Measurements from ENCODE around the gene SULF2.

Gene SULF2

DNA sequence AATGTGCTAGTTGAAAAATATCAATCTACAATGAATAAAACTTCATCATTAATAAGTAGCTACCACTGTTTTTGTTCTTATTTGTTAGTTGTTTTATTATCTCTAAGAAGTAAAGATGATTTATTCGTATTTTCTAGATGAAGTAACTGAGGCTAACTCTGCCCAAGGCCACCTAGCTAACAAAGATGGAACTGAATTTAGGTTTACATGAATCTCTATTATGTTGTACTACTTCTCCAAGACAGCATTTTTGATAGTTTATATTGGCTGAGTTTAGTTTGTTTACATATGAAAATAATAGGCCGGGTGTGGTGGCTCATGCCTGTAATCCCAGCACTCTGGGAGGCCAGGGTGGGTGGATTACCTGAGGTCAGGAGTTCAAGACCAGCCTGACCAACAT lies 162.1 kb downstream of the SULF2 start:
- no peak for DNase-seq

DNA sequence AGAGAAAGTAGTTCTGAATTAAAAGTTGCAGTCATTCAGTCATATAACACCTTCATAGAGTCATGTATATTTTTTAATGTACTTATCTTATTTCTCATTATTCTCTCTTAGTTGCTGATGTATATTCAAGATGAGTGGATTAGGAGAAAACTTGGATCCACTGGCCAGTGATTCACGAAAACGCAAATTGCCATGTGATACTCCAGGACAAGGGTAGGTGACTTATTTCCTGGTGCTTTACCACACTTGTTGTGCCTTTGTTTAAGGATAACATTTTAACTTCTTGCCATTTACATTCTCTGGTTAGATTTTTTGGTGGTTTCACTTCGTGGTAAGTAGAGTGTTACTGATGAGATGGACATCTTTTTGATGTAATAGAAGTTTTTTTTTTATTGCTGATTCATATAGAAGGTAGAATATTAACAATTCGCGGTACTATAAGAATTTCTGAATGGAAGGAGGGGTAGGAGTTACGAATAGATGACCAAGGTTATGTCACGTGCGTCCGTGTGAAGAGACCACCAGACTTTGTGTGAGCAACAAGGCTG lies 163.1 kb downstream of the SULF2 start:
- no peak for DNase-seq

DNA sequence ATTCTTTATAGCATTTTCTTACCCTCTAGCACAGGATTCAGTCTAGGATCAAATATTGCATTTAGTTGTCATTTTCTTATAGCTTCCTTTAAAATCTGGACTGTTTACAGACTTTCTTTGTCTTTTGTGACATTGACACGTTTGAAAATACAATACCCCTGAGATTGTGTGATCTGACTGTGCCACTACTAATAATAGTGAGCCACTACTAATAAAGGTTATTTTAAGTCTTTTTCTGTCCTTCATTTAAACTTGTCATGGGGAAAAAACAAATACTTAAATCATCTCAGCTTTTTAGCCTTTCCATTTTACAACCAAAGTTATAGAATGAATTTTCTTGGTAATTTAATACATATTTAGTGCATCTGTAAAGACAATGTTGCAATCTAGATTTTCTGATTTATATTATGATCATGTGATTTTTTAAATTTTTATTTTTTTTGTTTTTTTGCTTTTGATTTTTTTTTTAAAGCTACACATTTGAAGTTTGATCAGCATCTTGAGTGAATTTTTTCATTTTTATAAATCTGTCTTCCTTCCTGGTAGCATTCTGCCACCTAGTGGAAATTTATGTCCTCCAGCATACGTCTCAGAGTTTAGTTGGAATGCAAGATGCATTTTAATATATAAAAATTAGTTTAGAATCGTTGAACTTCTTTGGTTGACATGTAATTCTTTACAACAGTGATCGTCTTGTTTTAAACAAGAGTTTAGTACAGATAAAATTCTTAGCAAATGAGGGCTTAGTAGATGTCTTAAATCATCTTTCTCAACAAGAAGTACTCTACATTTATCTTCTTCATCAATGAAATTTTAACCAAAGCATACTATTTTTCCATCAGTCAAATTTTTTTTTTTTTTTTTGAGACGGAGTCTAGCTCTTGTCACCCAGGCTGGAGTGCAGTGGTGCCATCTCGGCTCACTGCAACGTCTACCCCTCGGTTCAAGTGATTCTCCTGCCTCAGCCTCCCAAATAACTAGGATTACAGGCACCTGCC lies 164.2 kb downstream of the SULF2 start:
- DNase-seq = no peak

DNA sequence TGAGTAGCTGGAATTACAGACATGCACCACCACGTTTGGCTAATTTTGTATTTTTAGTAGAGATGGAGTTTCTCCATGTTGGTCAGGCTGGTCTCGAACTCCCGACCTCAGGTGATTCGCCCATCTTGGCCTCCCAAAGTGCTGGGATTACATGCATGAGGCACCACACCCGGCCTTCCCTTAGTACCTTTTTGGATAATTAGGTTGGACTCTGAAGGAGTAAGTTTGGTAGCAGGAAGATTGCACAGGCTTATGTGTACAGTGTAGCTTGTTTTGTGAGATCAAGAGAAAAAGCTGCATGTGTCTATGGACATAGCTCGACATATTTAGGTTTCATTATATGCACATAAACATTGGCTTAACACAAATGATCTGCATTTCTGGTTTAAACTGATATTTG lies 166.8 kb downstream of the SULF2 start:
- no peak for DNase-seq

DNA sequence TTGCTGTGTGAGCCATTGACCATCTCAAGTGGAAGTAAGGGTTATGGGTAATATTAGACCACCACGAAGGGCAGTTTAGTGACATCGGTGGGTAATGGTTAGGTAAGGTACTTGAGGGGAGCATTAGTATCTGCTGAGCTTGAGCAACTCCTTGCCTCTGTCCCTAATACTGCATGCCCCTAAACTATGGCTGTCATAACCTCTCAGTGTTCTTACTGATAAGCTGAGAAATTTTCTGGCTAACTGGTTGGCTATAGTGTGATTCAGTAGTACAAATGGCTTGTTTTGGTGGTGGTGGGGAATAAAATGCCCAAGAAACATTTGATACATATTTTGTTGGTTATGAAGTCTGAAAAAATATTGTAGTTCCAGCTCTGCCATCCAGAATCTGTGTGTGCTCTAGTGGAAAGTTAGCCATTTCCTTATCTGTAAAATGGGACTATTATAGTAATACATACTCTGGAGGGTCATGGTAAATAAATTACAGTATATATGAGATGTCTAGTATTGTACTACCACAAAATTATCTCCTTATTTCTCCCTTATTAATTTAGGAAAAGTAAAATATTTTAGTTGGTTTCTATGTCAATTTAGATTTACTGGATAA lies 170.5 kb downstream of the SULF2 start:
- DNase-seq = no peak

DNA sequence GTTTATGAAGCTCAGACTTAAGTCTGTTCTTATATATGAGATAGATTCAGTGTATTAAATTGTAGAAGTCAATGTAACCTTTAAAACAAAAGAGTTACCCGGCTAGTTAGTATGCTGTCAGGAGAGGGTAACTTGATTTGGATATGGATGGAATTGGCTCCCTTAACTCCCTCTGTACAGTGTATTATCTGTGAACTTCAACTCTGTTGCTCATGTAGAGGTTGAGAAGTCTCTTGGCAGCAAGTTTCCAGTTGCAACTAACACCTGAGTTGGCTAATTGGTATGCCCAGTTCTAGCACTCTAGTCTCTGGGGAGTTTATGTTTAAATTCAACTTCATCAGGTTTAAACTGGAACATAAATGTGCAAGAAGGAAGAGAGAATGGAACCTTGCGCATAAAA lies 172.6 kb downstream of the SULF2 start:
- DNase-seq = no peak

DNA sequence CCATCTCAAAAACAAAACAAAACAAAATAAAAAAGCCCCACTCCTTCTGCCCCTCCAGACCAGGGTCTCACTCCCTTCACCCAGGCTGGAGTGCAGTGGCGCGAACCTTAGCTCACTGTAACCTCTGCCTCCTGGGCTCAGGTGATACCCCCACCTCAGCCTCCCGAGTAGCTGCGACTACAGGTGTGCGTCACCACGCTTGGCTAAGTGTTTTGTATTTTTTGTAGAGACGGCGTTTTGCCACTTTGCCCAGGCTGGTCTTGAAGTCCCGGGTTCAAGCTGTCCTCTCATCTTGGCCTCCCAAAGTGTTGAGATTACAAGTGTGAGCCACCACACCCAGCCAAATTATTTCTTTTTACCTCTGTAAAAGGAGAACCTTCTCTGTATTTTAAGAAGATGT lies 173.5 kb downstream of the SULF2 start:
- no peak for DNase-seq

DNA sequence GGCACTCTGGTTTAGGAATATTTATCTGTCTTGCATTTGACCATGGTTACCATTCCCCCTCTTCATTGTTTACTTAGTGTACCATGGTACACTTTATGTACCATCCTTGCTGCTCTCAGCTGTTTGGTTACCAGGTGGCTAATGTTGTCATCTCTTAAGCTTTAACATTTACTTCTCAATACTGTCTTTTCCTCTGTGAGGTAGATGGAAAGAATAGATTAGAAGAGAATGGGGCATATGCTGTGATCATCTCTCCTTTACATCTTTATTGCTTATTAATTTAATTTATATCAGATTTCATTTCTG lies 174.4 kb downstream of the SULF2 start:
- DNase-seq = no peak

DNA sequence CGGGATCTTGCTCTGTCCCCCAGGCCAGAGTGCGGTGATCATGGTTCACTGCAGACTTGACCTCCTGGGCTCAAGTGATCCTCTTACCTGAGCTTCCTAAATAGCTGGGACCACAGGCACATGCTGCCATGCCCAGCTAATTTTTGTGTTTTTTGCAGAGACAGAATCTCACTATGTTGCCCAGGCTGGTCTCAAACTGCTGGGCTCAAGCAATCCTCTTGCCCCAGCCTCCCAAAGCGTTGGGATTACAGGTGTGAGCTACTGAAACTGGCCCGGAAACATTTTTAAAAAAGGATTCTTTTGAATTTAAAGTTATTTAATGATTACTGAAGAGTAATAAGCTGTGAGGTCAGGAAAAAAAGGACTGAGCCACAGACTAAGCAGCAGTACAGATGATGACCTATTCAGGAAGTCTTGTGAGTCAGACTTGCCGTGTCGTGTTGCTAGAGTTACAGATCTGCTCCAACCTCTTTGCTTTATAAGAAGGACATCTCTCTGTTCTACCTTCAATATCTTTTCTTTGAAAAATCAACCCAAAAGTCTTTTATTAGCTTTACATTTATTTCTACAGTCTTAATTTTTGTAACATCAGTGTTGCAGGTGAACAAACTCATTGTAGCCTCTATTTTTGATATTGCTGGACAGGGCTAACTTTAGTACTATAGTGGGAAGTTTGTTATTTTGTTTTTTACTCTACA lies 174.9 kb downstream of the SULF2 start:
- no peak for DNase-seq

DNA sequence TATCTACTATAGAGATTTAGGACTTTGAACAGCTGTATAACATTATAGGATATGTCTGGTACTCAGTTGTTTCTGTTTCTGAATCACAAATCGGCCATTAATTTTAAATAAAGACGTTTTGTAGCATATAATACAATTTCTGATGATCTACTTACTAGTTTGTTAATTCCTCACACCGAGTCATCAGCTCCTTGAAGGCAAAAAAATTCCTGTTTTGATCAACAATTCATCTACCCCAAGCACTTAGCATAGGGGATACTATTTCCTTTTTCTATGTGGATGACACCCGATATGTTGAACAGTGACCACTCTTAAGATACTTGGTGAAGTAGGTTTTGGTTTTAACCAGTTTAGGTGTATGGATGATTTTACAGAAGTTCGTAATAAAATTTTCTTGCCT lies 176.3 kb downstream of the SULF2 start:
- DNase-seq = no peak

All from DMS79 (cell line).